ENCODE data around the gene ATAD3B. TPM values are rescaled to one million over a fixed set of nuclear protein-coding genes. Genes with fewer than 3 reads are reported as not detected.

ATAD3B gene
- total and polyA plus RNA-seq, 2 of the 13 experiments (the other 11 are each of a cell fraction or from before 2014, with no cell fraction given) = 9.6 to 31.1 TPM

- peak; percentile 82 for ATAC-seq
- Histone ChIP-seq H3K9ac (ENCODE audit: insufficient read depth, low read depth, low read length) (peak within 1 kb of the TSS; percentile 88), H3K4me3 (replicated peaks in 1 of 3; ENCODE audit: insufficient read depth in 1 of 3, low read depth in 2 of 3, low read length in 3 of 3) (peak within 1 kb of the TSS; percentile 79 to 91 (median 79)), H3K4me1 (ENCODE audit: insufficient read depth, low read length) (peaks cover 12% of the 10 kb centered on the region), H3K36me3 (replicated peaks in 1 of 2; ENCODE audit: control insufficient read depth in 1 of 2, insufficient read depth in 2 of 2, low read length in 2 of 2) (peaks cover 0 to 6% of the 10 kb centered on the region in 2 experiments; a peak in 1 of 5 replicates), H3K79me2 (ENCODE audit: insufficient read depth, low read length) (peaks cover 14% of the 10 kb centered on the region), H3K27ac (ENCODE audit: extremely low read length, insufficient read depth, low read length) (peak within 1 kb of the TSS; percentile 90), H3K9me3 (ENCODE audit: low read length) (no peaks in the 10 kb centered on the region), H3K4me2 (ENCODE audit: low read depth, low read length) (peak within 1 kb of the TSS; percentile 99), H2AFZ (ENCODE audit: low read length) (no peak within 1 kb of the TSS), H4K20me1 (ENCODE audit: insufficient read depth, low read length) (no peaks in the 10 kb centered on the region), H3K27me3 (ENCODE audit: control insufficient read depth in 1 of 2, insufficient read depth in 2 of 2, low read length in 2 of 2) (no peaks in the 10 kb centered on the region)
- intact Hi-C loops (cut with micrococcal nuclease; ENCODE audit: unreplicated experiment) = no loop called here
- peak; percentile 93 for DNase-seq (ENCODE audit: low spot score)
- BruUV-seq (replicated peaks) = no TSS peak
- peak; percentile 85 for FAIRE-seq
- POLR2A ChIA-PET = interaction anchor here (0.6 to 1.0 kb wide), 6 partner anchors 12 to 111 kb away, joined by 3 to 4 read pairs (median 3); partner anchors contain the start of genes ANKRD65 and MRPL20
- CTCF ChIA-PET (ENCODE audit: low intra/inter-chr PET ratio, low total read pairs) = no interaction called here
- no CpG with 5 or more reads among the region's 99 CpGs for WGBS (ENCODE audit: low lambda C conversion rate)
- in situ Hi-C loops (cut with HindIII; ENCODE audit: extremely low pct_ligation_motif_present, low pct_unique_long_range_greater_than_20kb) = no loop called here
- TF ChIP-seq, protein P1, sequence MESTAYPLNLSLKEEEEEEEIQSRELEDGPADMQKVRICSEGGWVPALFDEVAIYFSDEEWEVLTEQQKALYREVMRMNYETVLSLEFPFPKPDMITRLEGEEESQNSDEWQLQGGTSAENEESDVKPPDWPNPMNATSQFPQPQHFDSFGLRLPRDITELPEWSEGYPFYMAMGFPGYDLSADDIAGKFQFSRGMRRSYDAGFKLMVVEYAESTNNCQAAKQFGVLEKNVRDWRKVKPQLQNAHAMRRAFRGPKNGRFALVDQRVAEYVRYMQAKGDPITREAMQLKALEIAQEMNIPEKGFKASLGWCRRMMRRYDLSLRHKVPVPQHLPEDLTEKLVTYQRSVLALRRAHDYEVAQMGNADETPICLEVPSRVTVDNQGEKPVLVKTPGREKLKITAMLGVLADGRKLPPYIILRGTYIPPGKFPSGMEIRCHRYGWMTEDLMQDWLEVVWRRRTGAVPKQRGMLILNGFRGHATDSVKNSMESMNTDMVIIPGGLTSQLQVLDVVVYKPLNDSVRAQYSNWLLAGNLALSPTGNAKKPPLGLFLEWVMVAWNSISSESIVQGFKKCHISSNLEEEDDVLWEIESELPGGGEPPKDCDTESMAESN (CRISPR knock-in tag; conservative IDR thresholded peaks at IDR 0.05) = peak; percentile 89
- TF ChIP-seq THRA (CRISPR knock-in tag; IDR thresholded peaks at IDR 0.05; ENCODE audit: borderline replicate concordance) (peak; percentile 60), ZNF17 (CRISPR knock-in tag; IDR thresholded peaks at IDR 0.05) (no peak), ZNF460 (CRISPR knock-in tag; IDR thresholded peaks at IDR 0.05; ENCODE audit: borderline replicate concordance) (no peak; the same call in 1 of the 2 replicates), RAD21 (CRISPR knock-in tag; IDR thresholded peaks at IDR 0.05) (0 out of 2 replicates have a peak, but pooled peaks have one; percentile 8), FOXA3 (CRISPR knock-in tag; IDR thresholded peaks at IDR 0.05) (peak; percentile 60; the same call in 1 of the 2 replicates), ZNF670 (CRISPR knock-in tag; IDR thresholded peaks at IDR 0.05; ENCODE audit: borderline replicate concordance) (peak; percentile 82; the same call in 1 of the 2 replicates), ZNF431 (CRISPR knock-in tag; IDR thresholded peaks at IDR 0.05; ENCODE audit: borderline replicate concordance, low read depth) (0 out of 2 replicates have a peak, but pooled peaks have one; percentile 68), ZNF761 (CRISPR knock-in tag; conservative IDR thresholded peaks at IDR 0.05) (0 out of 2 replicates have a peak, but pooled peaks have one; percentile 50), YEATS4 (CRISPR knock-in tag; IDR thresholded peaks at IDR 0.05; ENCODE audit: borderline replicate concordance) (peak; percentile 80; the same call in 1 of the 2 replicates), ZNF12 (CRISPR knock-in tag; IDR thresholded peaks at IDR 0.05) (no peak), ZNF446 (CRISPR knock-in tag; IDR thresholded peaks at IDR 0.05) (0 out of 2 replicates have a peak, but pooled peaks have one; percentile 51)
- TF ChIP-seq, protein P2, sequence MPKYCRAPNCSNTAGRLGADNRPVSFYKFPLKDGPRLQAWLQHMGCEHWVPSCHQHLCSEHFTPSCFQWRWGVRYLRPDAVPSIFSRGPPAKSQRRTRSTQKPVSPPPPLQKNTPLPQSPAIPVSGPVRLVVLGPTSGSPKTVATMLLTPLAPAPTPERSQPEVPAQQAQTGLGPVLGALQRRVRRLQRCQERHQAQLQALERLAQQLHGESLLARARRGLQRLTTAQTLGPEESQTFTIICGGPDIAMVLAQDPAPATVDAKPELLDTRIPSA (CRISPR knock-in tag; IDR thresholded peaks at IDR 0.05; ENCODE audit: borderline replicate concordance) = no peak
Measured at GRCh38 chr1:1511533-1512285, 40.1 kb downstream of the ATAD3B start, which contains the start of gene ATAD3A. TSS of gene ATAD3A (plus strand) at chr1:1512162. CDS start at chr1:1512269, 107 bp downstream.
